Hepatocyte (in vitro differentiated cells): Measurements from ENCODE around the gene SYTL3. TPM values are rescaled to one million over a fixed set of nuclear protein-coding genes. Genes with fewer than 3 reads are reported as not detected.
"Not testable (repeated sequence)": the region's sequence is repeated elsewhere in the genome, so short reads cannot be mapped to it uniquely, and the experiment has no call there.

Experiments
- DNase-seq: peaks from one replicate; pipeline ENCODE4 v3.0.0-alpha.2; 2016; ENCODE audit warnings: low spot score
- H2AFZ ChIP-seq: fragments of 200-600 bp; sonication (generic); 2 replicates; pipeline ENCODE4 v1.6.0; 2016; ENCODE audit warnings: antibody characterized with exemption, mild to moderate bottlenecking
- H3K27ac ChIP-seq: fragments of 200-600 bp; sonication (generic); 2 replicates; pipeline ENCODE4 v1.5.1; 2016; ENCODE audit warnings: mild to moderate bottlenecking
- H3K27me3 ChIP-seq: fragments of 200-600 bp; sonication (generic); 2 replicates; pipeline ENCODE4 v1.6.1; 2016
- H3K36me3 ChIP-seq: fragments of 200-600 bp; sonication (generic); replicated peaks from 2 replicates; pipeline ENCODE4 v1.5.1; 2016; ENCODE audit warnings: low read depth; ENCODE audit not compliant: insufficient read depth
- H3K4me1 ChIP-seq: fragments of 200-600 bp; sonication (generic); 2 replicates; pipeline ENCODE4 v1.5.1; 2016; ENCODE audit warnings: mild to moderate bottlenecking, moderate library complexity; ENCODE audit not compliant: insufficient read depth
- H3K4me2 ChIP-seq: fragments of 200-600 bp; sonication (generic); 2 replicates; pipeline ENCODE4 v1.6.0; 2016
- H3K4me3 ChIP-seq: fragments of 200-600 bp; sonication (generic); 2 replicates; pipeline ENCODE4 v1.5.1; 2016; ENCODE audit warnings: mild to moderate bottlenecking
- H3K79me2 ChIP-seq: fragments of 200-600 bp; sonication (generic); 2 replicates; pipeline ENCODE4 v1.6.0; 2017; ENCODE audit warnings: mild to moderate bottlenecking
- H3K9me2 ChIP-seq: fragments of 200-600 bp; sonication (generic); replicated peaks from 2 replicates; pipeline ENCODE4 v1.6.0; 2017; ENCODE audit warnings: mild to moderate bottlenecking; ENCODE audit not compliant: insufficient read depth
- H3K9me3 ChIP-seq: fragments of 200-600 bp; sonication (generic); 2 replicates; pipeline ENCODE4 v1.5.1; 2016; ENCODE audit warnings: low read depth, mild to moderate bottlenecking
- H4K20me1 ChIP-seq: fragments of 200-600 bp; sonication (generic); 2 replicates; pipeline ENCODE4 v1.6.0; 2016; ENCODE audit warnings: mild to moderate bottlenecking; ENCODE audit not compliant: insufficient read depth, poor library complexity, severe bottlenecking
- EZH2 ChIP-seq: fragments of 200-600 bp; sonication (generic); IDR thresholded peaks from 2 replicates; pipeline ENCODE4 v1.6.1; 2016; ENCODE audit warnings: antibody characterized with exemption, mild to moderate bottlenecking, borderline replicate concordance
- EZH2phosphoT487 ChIP-seq: fragments of 200-600 bp; sonication (generic); IDR thresholded peaks from one replicate; pipeline ENCODE4 v1.6.1; 2018; ENCODE audit warnings: antibody characterized with exemption, mild to moderate bottlenecking, low read depth, moderate library complexity; ENCODE audit not compliant: unreplicated experiment, severe bottlenecking
- WGBS: methylation state at CpG from one replicate; pipeline ENCODE4 v1.1.6; 2016; ENCODE audit warnings: low lambda C conversion rate; ENCODE audit errors: missing lambda C conversion rate; 5-methylcytosine and 5-hydroxymethylcytosine counted together
- polyA plus RNA-seq: library from polyadenylated mRNA; unstranded; fragments of >200 nt; fragmentation: Nextera tagmentation; extraction: Ambion mirVana; gene quantifications from 2 replicates; pipeline ENCODE4 v1.2.1, GENCODE V29; 2016
- total RNA-seq: library from RNA; depleted of rRNA; stranded (reverse); fragments of >200 nt; gene quantifications from 2 replicates; pipeline ENCODE4 v1.2.3, GENCODE V29; 2014
- TF ChIP-seq, protein P1 (sequence below): fragments of 200-600 bp; sonication (generic); IDR thresholded peaks from 2 replicates; pipeline ENCODE4 v1.5.1; 2016; ENCODE audit warnings: antibody characterized with exemption, mild to moderate bottlenecking; ENCODE audit not compliant: poor library complexity

The SYTL3 gene
- total and polyA plus RNA-seq, 2 experiments from 2014 or later, result 1.4 to 1.5 TPM

DNA sequence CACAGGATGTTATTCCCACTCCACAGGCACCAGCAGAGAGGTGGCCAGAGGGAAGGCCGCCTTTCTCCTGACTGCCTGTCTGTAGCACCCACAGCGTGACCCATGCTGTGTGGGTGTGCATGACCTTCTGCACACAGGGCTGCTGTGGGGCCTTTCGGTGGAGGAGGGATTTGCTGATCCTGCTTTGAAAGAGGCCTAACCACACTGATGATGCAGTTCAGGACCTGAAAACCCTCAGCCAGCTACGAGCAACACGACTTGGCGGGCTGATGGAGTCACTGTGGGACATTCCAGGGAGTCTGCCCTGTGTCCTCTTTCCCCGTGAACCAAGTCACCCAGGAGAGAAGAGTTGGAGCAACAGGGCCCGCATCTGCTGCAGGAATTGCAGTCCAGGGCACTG is 49.1 kb downstream of the SYTL3 start:
- H3K9me2 ChIP-seq, result no peaks in the 10 kb centered on the region
- H3K27me3 ChIP-seq, result no peaks in the 10 kb centered on the region
- H3K79me2 ChIP-seq, result no peaks in the 10 kb centered on the region
- no peaks in the 10 kb centered on the region for H4K20me1 ChIP-seq
- no peak overlapping the region for H3K27ac ChIP-seq
- H3K36me3 ChIP-seq, result no peaks in the 10 kb centered on the region
- no peak for TF ChIP-seq EZH2phosphoT487
- no peak for TF ChIP-seq EZH2
- TF ChIP-seq, protein P1, sequence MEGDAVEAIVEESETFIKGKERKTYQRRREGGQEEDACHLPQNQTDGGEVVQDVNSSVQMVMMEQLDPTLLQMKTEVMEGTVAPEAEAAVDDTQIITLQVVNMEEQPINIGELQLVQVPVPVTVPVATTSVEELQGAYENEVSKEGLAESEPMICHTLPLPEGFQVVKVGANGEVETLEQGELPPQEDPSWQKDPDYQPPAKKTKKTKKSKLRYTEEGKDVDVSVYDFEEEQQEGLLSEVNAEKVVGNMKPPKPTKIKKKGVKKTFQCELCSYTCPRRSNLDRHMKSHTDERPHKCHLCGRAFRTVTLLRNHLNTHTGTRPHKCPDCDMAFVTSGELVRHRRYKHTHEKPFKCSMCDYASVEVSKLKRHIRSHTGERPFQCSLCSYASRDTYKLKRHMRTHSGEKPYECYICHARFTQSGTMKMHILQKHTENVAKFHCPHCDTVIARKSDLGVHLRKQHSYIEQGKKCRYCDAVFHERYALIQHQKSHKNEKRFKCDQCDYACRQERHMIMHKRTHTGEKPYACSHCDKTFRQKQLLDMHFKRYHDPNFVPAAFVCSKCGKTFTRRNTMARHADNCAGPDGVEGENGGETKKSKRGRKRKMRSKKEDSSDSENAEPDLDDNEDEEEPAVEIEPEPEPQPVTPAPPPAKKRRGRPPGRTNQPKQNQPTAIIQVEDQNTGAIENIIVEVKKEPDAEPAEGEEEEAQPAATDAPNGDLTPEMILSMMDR, result no peak
- H3K4me2 ChIP-seq, result no peak overlapping the region
- H3K4me3 ChIP-seq, result no peak overlapping the region
- peaks cover 5% of the 10 kb centered on the region for H3K4me1 ChIP-seq
- no peak for DNase-seq
- 89% methylated on average over 8 of the region's 8 CpGs for WGBS
- no peak overlapping the region for H2AFZ ChIP-seq
- H3K9me3 ChIP-seq, result no peaks in the 10 kb centered on the region

DNA sequence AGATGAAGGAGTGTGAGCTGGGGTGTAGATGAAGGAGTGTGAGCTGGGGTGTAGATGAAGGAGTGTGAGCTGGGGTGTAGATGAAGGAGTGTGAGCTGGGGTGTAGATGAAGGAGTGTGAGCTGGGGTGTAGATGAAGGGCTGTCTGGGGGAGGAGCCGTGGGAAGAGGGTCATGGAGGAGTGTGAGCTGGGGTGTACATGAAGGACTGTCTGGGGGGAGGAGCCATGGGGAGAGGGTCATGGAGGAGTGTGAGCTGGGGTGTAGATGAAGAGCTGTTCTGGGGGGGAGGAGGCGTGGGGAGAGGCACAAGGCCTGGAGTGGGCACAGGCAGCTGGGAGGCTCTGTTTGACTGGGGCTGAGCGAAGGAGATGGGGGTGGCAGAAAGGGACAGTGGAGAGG is 51.4 kb downstream of the SYTL3 start:
- not testable (repeated sequence) for DNase-seq, H3K27me3 ChIP-seq, H3K9me2 ChIP-seq, H3K27ac ChIP-seq, H3K36me3 ChIP-seq, H3K4me2 ChIP-seq, H3K4me3 ChIP-seq, H3K79me2 ChIP-seq, H3K9me3 ChIP-seq, H4K20me1 ChIP-seq, H2AFZ ChIP-seq
- WGBS, result 100% methylated on average over 3 of the region's 3 CpGs
- H3K4me1 ChIP-seq, result peaks cover 16% of the 10 kb centered on the region

DNA sequence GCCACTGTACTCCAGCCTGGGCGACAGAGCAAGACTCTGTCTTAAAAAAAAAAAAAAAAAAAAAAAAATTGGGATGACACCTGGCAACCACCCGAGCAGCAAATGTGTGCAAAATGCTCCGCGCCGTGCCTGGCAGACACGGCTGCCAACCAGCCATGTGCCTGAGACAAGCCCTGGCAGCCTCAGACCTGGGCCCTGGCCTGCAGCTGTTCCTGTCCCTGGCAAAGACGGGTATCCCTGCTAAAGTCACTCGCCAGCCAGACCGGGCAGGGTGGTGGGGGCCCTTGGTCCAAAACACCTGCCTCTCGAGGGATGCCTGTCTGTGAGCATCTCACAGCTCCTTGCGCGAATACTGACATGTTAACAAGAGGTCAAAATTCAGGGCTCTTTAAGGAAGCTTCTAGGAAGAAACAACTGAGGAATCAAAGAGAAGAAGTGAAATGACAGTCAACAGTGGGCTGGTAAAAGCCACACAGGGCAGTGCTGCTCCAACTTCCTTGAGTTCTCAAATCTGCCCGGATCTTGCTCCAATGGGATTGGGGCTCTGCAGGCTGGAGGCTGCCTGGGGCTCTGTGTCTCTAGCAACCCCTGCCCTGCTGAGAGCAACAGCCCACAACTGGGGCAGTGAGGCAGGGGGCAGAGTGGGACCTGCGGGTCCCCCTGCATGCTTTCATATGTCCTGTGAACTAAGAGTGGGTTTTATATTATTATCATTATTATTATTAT is 53.4 kb downstream of the SYTL3 start:
- Histone ChIP-seq H4K20me1 (no peaks in the 10 kb centered on the region), H3K4me1 (peaks cover 33% of the 10 kb centered on the region), H2AFZ (no peak overlapping the region), H3K9me2 (no peaks in the 10 kb centered on the region), H3K4me3 (no peak overlapping the region), H3K4me2 (no peak overlapping the region), H3K9me3 (no peaks in the 10 kb centered on the region), H3K27me3 (no peaks in the 10 kb centered on the region), H3K36me3 (no peaks in the 10 kb centered on the region), H3K79me2 (no peaks in the 10 kb centered on the region), H3K27ac (peak overlapping the region; percentile 61)
- no peak for DNase-seq
- 97% methylated on average over 14 of the region's 14 CpGs for WGBS
- TF ChIP-seq EZH2phosphoT487 (no peak), EZH2 (no peak)
- TF ChIP-seq, protein P1, result no peak

- WGBS, result 15% methylated on average over 42 of the region's 42 CpGs
- no peaks in the 10 kb centered on the region for H3K36me3 ChIP-seq
- H3K4me3 ChIP-seq, result no peak overlapping the region
- H3K27me3 ChIP-seq, result no peaks in the 10 kb centered on the region
- H3K27ac ChIP-seq, result peak overlapping the region; percentile 73
- H3K4me2 ChIP-seq, result peak overlapping the region; percentile 72
- no peaks in the 10 kb centered on the region for H3K9me2 ChIP-seq
- DNase-seq, result peak; percentile 90
- peaks cover 39% of the 10 kb centered on the region for H3K4me1 ChIP-seq
- H4K20me1 ChIP-seq, result no peaks in the 10 kb centered on the region
- H2AFZ ChIP-seq, result peak overlapping the region; percentile 29
- H3K79me2 ChIP-seq, result no peaks in the 10 kb centered on the region
- no peak for TF ChIP-seq EZH2
- TF ChIP-seq, protein P1, result peak; percentile 100
- no peak for TF ChIP-seq EZH2phosphoT487
- no peaks in the 10 kb centered on the region for H3K9me3 ChIP-seq
Observed at GRCh38 chr6:158703837-158704822, 54.3 kb downstream of the SYTL3 start.
